GM21529 (cell line): ENCODE data around the gene CTRL.
"Not testable (repeated sequence)": the region's sequence is repeated elsewhere in the genome, so short reads cannot be mapped to it uniquely, and the experiment has no call there.

Experiments
- ATAC-seq: cut with Tn5 transposase; IDR thresholded peaks from one replicate; pipeline ENCODE4 v1.9.1; 2021; ENCODE audit not compliant: unreplicated experiment

Gene CTRL

GRCh38 chr16:67924140-67924906, 7.3 kb downstream of the CTRL start:
- ATAC-seq, result no peak

GRCh38 chr16:67923414-67924116, 8.1 kb downstream of the CTRL start:
- no peak for ATAC-seq

GRCh38 chr16:67922740-67923139, 8.9 kb downstream of the CTRL start:
- no peak for ATAC-seq

GRCh38 chr16:67922221-67922620, 9.4 kb downstream of the CTRL start:
- ATAC-seq, result no peak

- ATAC-seq, result no peak
Measured at GRCh38 chr16:67919622-67920221, 11.9 kb downstream of the CTRL start.

GRCh38 chr16:67917852-67918236, 13.8 kb downstream of the CTRL start:
- no peak for ATAC-seq

- ATAC-seq, result no peak
Measured at GRCh38 chr16:67917140-67917851, 14.4 kb downstream of the CTRL start.

- ATAC-seq, result no peak
Measured at GRCh38 chr16:67915831-67916723, 15.6 kb downstream of the CTRL start.

GRCh38 chr16:67915496-67915769, 16.2 kb downstream of the CTRL start:
- ATAC-seq, result not testable (repeated sequence)

GRCh38 chr16:67914758-67915495, 16.7 kb downstream of the CTRL start:
- no peak for ATAC-seq

GRCh38 chr16:67910158-67910557, 21.5 kb downstream of the CTRL start:
- ATAC-seq, result no peak

- no peak for ATAC-seq
Measured at GRCh38 chr16:67909056-67909742, 22.5 kb downstream of the CTRL start.

GRCh38 chr16:67907397-67908180, 24.1 kb downstream of the CTRL start:
- ATAC-seq, result no peak

- ATAC-seq, result no peak
Measured at GRCh38 chr16:67902831-67903230, 28.8 kb downstream of the CTRL start.

GRCh38 chr16:67901734-67902133, 29.9 kb downstream of the CTRL start:
- no peak for ATAC-seq

GRCh38 chr16:67897231-67897630, 34.4 kb downstream of the CTRL start:
- ATAC-seq, result no peak

GRCh38 chr16:67893743-67894399, 37.8 kb downstream of the CTRL start:
- no peak for ATAC-seq
